Neuronal stem cell (in vitro differentiated cells): ENCODE measurements around the gene KRT15.
A peak's percentile ranks its signal among the peaks of the same experiment; 100 is the strongest.

Source experiments
- DNase-seq: peaks from one replicate; pipeline ENCODE4 v3.0.0-alpha.2; 2013; ENCODE audit warnings: low spot score
- H2AFZ ChIP-seq: one replicate; pipeline ENCODE4 v1.6.1; 2013; ENCODE audit warnings: mild to moderate bottlenecking, low read length, inconsistent platforms
- H2AK5ac ChIP-seq: 2 replicates; pipeline ENCODE4 v1.6.1; 2013; ENCODE audit warnings: low read depth, mild to moderate bottlenecking, inconsistent platforms, low read length, moderate library complexity, mixed read lengths
- H2BK120ac ChIP-seq: 2 replicates; pipeline ENCODE4 v1.6.1; 2013; ENCODE audit warnings: low read depth, mild to moderate bottlenecking, inconsistent platforms, low read length, moderate library complexity, mixed read lengths
- H2BK12ac ChIP-seq: one replicate; pipeline ENCODE4 v1.6.1; 2013; ENCODE audit warnings: low read length, inconsistent platforms
- H2BK15ac ChIP-seq: 2 replicates; pipeline ENCODE4 v1.6.1; 2013; ENCODE audit warnings: mild to moderate bottlenecking, low read length, inconsistent platforms, mixed read lengths
- H2BK5ac ChIP-seq: one replicate; pipeline ENCODE4 v1.6.1; 2013; ENCODE audit warnings: inconsistent platforms, mild to moderate bottlenecking, low read length, moderate library complexity
- H3K14ac ChIP-seq: one replicate; pipeline ENCODE4 v1.6.1; 2013; ENCODE audit warnings: low read length, inconsistent platforms
- H3K18ac ChIP-seq: 2 replicates; pipeline ENCODE4 v1.6.1; 2013; ENCODE audit warnings: low read length, inconsistent platforms
- H3K23ac ChIP-seq: 2 replicates; pipeline ENCODE4 v1.6.1; 2013; ENCODE audit warnings: low read depth, mild to moderate bottlenecking, mixed read lengths, low read length, inconsistent platforms; ENCODE audit not compliant: poor library complexity
- H3K27ac ChIP-seq: replicated peaks from 3 replicates; pipeline ENCODE4 v1.5.1; 2013; ENCODE audit warnings: low read length, inconsistent platforms
- H3K27me3 ChIP-seq, 3 experiments: 2 replicates each; pipeline ENCODE4 v1.6.1; 2013; ENCODE audit warnings: low read length in 3 of 3, mild to moderate bottlenecking in 2 of 3, inconsistent platforms in 1 of 3, low read depth in 1 of 3, mixed read lengths in 1 of 3, moderate library complexity in 1 of 3; ENCODE audit not compliant: control insufficient read depth in 3 of 3, insufficient read depth in 3 of 3
- H3K36me3 ChIP-seq, 2 donors: replicated peaks in 1 of 2; 2 replicates each; pipeline ENCODE4 v1.6.1; 2013; ENCODE audit warnings: low read length in 2 of 2; ENCODE audit not compliant: control insufficient read depth in 2 of 2, insufficient read depth in 2 of 2
- H3K4ac ChIP-seq: 2 replicates; pipeline ENCODE4 v1.6.1; 2013; ENCODE audit warnings: inconsistent platforms, mild to moderate bottlenecking, low read length, moderate library complexity
- H3K4me1 ChIP-seq, 2 donors: 1 replicate in 1 of 2; 2 replicates in 1 of 2; pipeline ENCODE4 v1.6.1; 2013; ENCODE audit warnings: low read length in 2 of 2, low read depth in 1 of 2; ENCODE audit not compliant: control insufficient read depth in 2 of 2, insufficient read depth in 1 of 2
- H3K4me2 ChIP-seq: one replicate; pipeline ENCODE4 v1.6.1; 2013; ENCODE audit warnings: mild to moderate bottlenecking, low read length, inconsistent platforms; ENCODE audit not compliant: insufficient read depth, poor library complexity, severe bottlenecking
- H3K4me3 ChIP-seq, 2 donors: 2 replicates each; pipeline ENCODE4 v1.5.1; 2013; ENCODE audit warnings: low read length in 2 of 2, mild to moderate bottlenecking in 2 of 2, inconsistent platforms in 1 of 2, moderate library complexity in 1 of 2
- H3K79me1 ChIP-seq: one replicate; pipeline ENCODE4 v1.6.1; 2013; ENCODE audit warnings: low read depth, mild to moderate bottlenecking, inconsistent platforms, low read length, moderate library complexity
- H3K9ac ChIP-seq: one replicate; pipeline ENCODE4 v1.6.1; 2013; ENCODE audit warnings: mild to moderate bottlenecking, low read depth, low read length, inconsistent platforms; ENCODE audit not compliant: poor library complexity
- H3K9me3 ChIP-seq, 2 donors: replicated peaks in 1 of 2; 2 replicates each; pipeline versions ENCODE3 to v1.6.1; 2013; ENCODE audit warnings: low read length in 2 of 2, mild to moderate bottlenecking in 2 of 2, inconsistent platforms in 1 of 2, low read depth in 1 of 2, mixed read lengths in 1 of 2, moderate library complexity in 1 of 2; ENCODE audit not compliant: control insufficient read depth in 2 of 2, insufficient read depth in 1 of 2
- H4K8ac ChIP-seq: one replicate; pipeline ENCODE4 v1.6.1; 2013; ENCODE audit warnings: low read depth, mild to moderate bottlenecking, inconsistent platforms, low read length, moderate library complexity
- H4K91ac ChIP-seq: one replicate; pipeline ENCODE4 v1.6.1; 2013; ENCODE audit warnings: low read length, low read depth, mild to moderate bottlenecking, inconsistent platforms; ENCODE audit not compliant: poor library complexity
- WGBS, 2 donors: extraction: QIAGEN DNeasy Blood & Tissue Kit; methylation state at CpG; one replicate each; pipeline ENCODE4 v1.1.7; 2013; ENCODE audit warnings: missing lambda C conversion rate in 2 of 2, mixed read lengths in 1 of 2; ENCODE audit not compliant: insufficient read length in 2 of 2, insufficient replicate concordance in 1 of 2; ENCODE audit errors: extremely low coverage in 2 of 2; 5-methylcytosine and 5-hydroxymethylcytosine counted together

Gene KRT15

DNA sequence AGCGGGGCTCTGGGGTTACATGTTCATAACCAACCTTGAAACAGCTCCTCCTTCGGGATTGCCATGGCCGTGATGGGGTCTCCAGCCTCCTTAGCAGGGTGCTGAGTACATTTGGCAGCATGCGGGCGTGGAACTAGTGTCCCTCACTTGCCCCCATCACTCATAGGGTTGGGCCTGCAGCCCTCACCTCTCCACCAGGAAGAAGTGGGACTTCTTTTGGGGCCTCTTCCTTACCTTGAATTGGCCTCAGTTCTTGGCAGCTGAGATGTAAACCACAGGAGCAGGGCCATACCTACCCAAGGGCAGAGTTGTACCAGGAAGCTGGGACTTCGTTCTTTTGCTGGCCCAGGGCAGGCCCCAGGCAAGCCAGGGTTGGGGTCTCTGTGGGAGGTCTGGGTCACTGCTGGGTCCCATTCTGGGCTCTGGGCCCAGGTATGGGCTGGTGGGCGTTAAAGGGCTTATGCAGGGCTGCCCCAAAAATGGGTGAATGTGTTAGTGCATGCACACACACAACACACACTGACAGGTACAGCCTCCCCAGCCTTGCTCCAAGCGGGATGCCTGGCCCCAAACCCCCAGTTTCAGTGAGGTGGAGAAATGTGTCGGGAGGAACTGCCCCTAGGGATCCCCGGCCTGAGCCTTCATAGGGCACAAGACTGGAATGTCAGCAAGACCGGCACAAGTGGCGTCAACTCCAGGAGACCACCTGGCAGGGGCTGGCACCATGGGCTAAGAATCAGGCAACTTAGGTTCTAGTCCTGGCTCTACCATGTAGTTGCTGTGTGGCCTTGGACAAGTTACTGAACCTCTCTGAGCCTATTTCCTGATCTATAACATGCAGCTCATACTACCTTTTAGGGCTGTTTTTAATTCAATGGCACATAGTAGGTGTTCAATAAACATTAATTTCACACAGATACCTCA lies 3.9 kb upstream of the KRT15 start:
- no peak overlapping the region for H4K8ac ChIP-seq
- WGBS, 2 donors = no CpG with 5 or more reads among the region's 12 CpGs
- H3K23ac ChIP-seq = no peak overlapping the region
- no peak overlapping the region for H2BK120ac ChIP-seq
- H3K79me1 ChIP-seq = peaks cover 2% of the 10 kb centered on the region
- H2BK15ac ChIP-seq = no peak overlapping the region
- no peak for DNase-seq
- no peak overlapping the region for H3K18ac ChIP-seq
- no peak overlapping the region for H2AK5ac ChIP-seq
- peak overlapping the region; percentile 24 for H3K27ac ChIP-seq
- H3K4me1 ChIP-seq = peaks cover 0 to 5% of the 10 kb centered on the region in 2 donors
- no peak overlapping the region for H3K4me2 ChIP-seq
- no peak overlapping the region for H3K4me3 ChIP-seq
- H2AFZ ChIP-seq = no peak overlapping the region
- no peak overlapping the region for H3K4ac ChIP-seq
- H2BK12ac ChIP-seq = no peak overlapping the region
- no peaks in the 10 kb centered on the region for H3K9me3 ChIP-seq
- H2BK5ac ChIP-seq = no peak overlapping the region
- H3K9ac ChIP-seq = no peak overlapping the region
- no peak overlapping the region for H3K14ac ChIP-seq
- H3K27me3 ChIP-seq = peaks cover 0 to 33% (median 0%) of the 10 kb centered on the region in 3 experiments
- peaks cover 0 to 22% of the 10 kb centered on the region in 2 donors for H3K36me3 ChIP-seq
- no peak overlapping the region for H4K91ac ChIP-seq

GRCh38 chr17:41521574-41522261 lies 3.0 kb upstream of the KRT15 start:
- no peak overlapping the region for H2BK5ac ChIP-seq
- H2BK120ac ChIP-seq = no peak overlapping the region
- no CpG with 5 or more reads among the region's 6 CpGs for WGBS, 2 donors
- H2AK5ac ChIP-seq = no peak overlapping the region
- no peak overlapping the region for H3K14ac ChIP-seq
- H3K23ac ChIP-seq = no peak overlapping the region
- no peaks in the 10 kb centered on the region for H3K9me3 ChIP-seq
- no peak overlapping the region for H3K27ac ChIP-seq
- H4K91ac ChIP-seq = no peak overlapping the region
- no peak overlapping the region for H4K8ac ChIP-seq
- no peak overlapping the region for H3K4ac ChIP-seq
- H3K4me3 ChIP-seq = no peak overlapping the region
- H2BK15ac ChIP-seq = no peak overlapping the region
- H3K36me3 ChIP-seq = peaks cover 0 to 22% of the 10 kb centered on the region in 2 donors
- H3K79me1 ChIP-seq = peaks cover 2% of the 10 kb centered on the region
- H3K18ac ChIP-seq = peak overlapping the region; percentile 32
- peaks cover 0 to 25% (median 0%) of the 10 kb centered on the region in 3 experiments for H3K27me3 ChIP-seq
- no peak overlapping the region for H2AFZ ChIP-seq
- H2BK12ac ChIP-seq = no peak overlapping the region
- H3K9ac ChIP-seq = no peak overlapping the region
- H3K4me2 ChIP-seq = no peak overlapping the region
- peaks cover 0 to 4% of the 10 kb centered on the region in 2 donors for H3K4me1 ChIP-seq
- no peak for DNase-seq

DNA sequence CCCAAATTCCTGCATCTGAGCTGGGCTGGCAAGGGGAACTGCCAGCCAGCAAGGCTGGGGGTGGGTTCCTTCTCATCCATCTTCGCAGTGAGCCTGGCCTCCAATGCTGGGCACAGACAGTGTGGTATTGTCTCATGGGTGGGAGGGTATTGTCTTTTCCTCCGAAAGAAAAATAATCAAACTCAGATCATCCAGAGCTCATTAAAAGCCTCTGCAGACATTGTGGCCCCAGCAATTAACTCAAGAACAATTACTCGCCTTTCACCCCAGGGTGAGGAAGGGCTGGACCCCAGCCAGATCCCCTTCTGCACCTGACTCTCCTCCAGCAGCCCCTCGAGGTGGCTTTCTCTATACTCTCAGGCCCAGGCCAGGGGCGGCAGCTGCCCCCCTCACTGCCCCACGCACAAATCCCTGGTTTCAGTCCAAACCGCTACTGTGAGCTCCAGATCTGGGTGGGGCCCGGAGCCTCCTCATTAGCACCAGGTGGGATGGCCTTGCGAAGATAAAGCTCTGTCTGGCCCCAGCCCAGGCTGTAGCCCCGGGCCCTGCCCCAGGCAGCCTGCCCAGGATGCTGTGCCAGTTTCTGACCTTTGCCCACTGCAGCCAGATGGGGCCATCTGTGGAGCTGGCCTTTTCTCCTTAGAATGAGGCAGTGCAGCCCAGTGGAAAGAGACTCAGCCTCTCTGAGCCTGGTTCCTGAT lies 2.3 kb upstream of the KRT15 start:
- no peak overlapping the region for H4K8ac ChIP-seq
- no CpG with 5 or more reads among the region's 10 CpGs for WGBS, 2 donors
- H3K36me3 ChIP-seq = peaks cover 0 to 22% of the 10 kb centered on the region in 2 donors
- no peak overlapping the region for H3K27ac ChIP-seq
- H4K91ac ChIP-seq = no peak overlapping the region
- H3K23ac ChIP-seq = no peak overlapping the region
- no peak overlapping the region for H3K14ac ChIP-seq
- no peak overlapping the region for H3K4me2 ChIP-seq
- no peaks in the 10 kb centered on the region for H3K9me3 ChIP-seq
- no peak overlapping the region for H2BK12ac ChIP-seq
- H3K27me3 ChIP-seq = peaks cover 0 to 20% (median 0%) of the 10 kb centered on the region in 3 experiments
- no peak overlapping the region for H2BK5ac ChIP-seq
- no peak overlapping the region for H2BK15ac ChIP-seq
- H3K4ac ChIP-seq = no peak overlapping the region
- no peak overlapping the region for H3K18ac ChIP-seq
- DNase-seq = no peak
- peaks cover 0 to 3% of the 10 kb centered on the region in 2 donors for H3K4me1 ChIP-seq
- H2AFZ ChIP-seq = no peak overlapping the region
- peak overlapping the region; percentile 49 for H2AK5ac ChIP-seq
- H3K79me1 ChIP-seq = peaks cover 2% of the 10 kb centered on the region
- H2BK120ac ChIP-seq = no peak overlapping the region
- no peak overlapping the region for H3K9ac ChIP-seq
- no peak overlapping the region for H3K4me3 ChIP-seq
